H1 (cell line): ENCODE measurements around the gene ZRANB3. TPM values are rescaled to one million over a fixed set of nuclear protein-coding genes. Genes with fewer than 3 reads are reported as not detected.

Experiments
- CTCF ChIA-PET: fragments of 300-600 bp; sonication (Branson Sonifier 250); formaldehyde crosslinking; loops from one replicate; lab custom pipeline; 2021; ENCODE audit not compliant: partially characterized antibody; lab: Charles Lee
- POLR2A ChIA-PET: fragments of 300-600 bp; sonication (Branson Sonifier 250); formaldehyde crosslinking; loops from one replicate; lab custom pipeline; 2021; ENCODE audit warnings: inconsistent platforms; ENCODE audit not compliant: partially characterized antibody; lab: Charles Lee
- DNase-seq, 2 experiments: peaks; one replicate each; pipeline versions ENCODE4 v3.0.0 to v3.0.0-alpha.2; 2010 to 2022; ENCODE audit warnings: low spot score in 2 of 2, low read depth in 1 of 2, mixed read lengths in 1 of 2
- FAIRE-seq: peaks from 2 replicates; lab custom pipeline; 2011; peaks lifted over from hg19 to GRCh38; lab: Jason Lieb, UNC
- H2AFZ ChIP-seq: 2 replicates; pipeline ENCODE4 v1.8.1; 2012; ENCODE audit warnings: low read length, inconsistent platforms
- H2AK5ac ChIP-seq: 2 replicates; pipeline ENCODE4 v1.6.1; 2013; ENCODE audit warnings: low read depth, low read length
- H2BK120ac ChIP-seq: replicated peaks from 2 replicates; pipeline ENCODE3; 2013; ENCODE audit warnings: low read depth, low read length, inconsistent platforms
- H2BK12ac ChIP-seq: 2 replicates; pipeline ENCODE4 v1.6.1; 2013; ENCODE audit warnings: low read depth, low read length
- H2BK15ac ChIP-seq: 2 replicates; pipeline ENCODE4 v1.6.1; 2013; ENCODE audit warnings: low read length
- H2BK20ac ChIP-seq: 2 replicates; pipeline ENCODE4 v1.6.1; 2013; ENCODE audit warnings: low read length
- H2BK5ac ChIP-seq: 2 replicates; pipeline ENCODE4 v1.6.1; 2013; ENCODE audit warnings: low read depth, low read length
- H3K14ac ChIP-seq: 2 replicates; pipeline ENCODE4 v1.6.1; 2013; ENCODE audit warnings: inconsistent platforms; ENCODE audit not compliant: insufficient read length
- H3K18ac ChIP-seq: 2 replicates; pipeline ENCODE4 v1.6.1; 2013; ENCODE audit warnings: low read length; ENCODE audit errors: extremely low read depth
- H3K23ac ChIP-seq: 2 replicates; pipeline ENCODE4 v1.6.1; 2013; ENCODE audit warnings: inconsistent platforms; ENCODE audit not compliant: insufficient read length
- H3K23me2 ChIP-seq: 2 replicates; pipeline ENCODE4 v1.6.1; 2013; ENCODE audit warnings: low read depth, low read length
- H3K27ac ChIP-seq: 2 replicates; pipeline ENCODE4 v1.6.1; 2011; ENCODE audit warnings: low read depth, low read length, inconsistent platforms
- H3K27me3 ChIP-seq, 4 experiments: replicated peaks in 1 of 4; 1 replicate in 1 of 4; 2 replicates in 3 of 4; pipeline versions ENCODE4 v1.6.1 to v1.8.1; 2011 to 2013; ENCODE audit warnings: low read length in 3 of 4, mild to moderate bottlenecking in 3 of 4, inconsistent platforms in 2 of 4, mixed read lengths in 2 of 4, moderate library complexity in 1 of 4; ENCODE audit not compliant: control insufficient read depth in 3 of 4, insufficient read depth in 3 of 4; ENCODE audit errors: extremely low read depth in 1 of 4
- H3K36me3 ChIP-seq, 4 experiments: 2 replicates each; pipeline versions ENCODE4 v1.6.1 to v1.8.1; 2011 to 2013; ENCODE audit warnings: mild to moderate bottlenecking in 4 of 4, low read length in 3 of 4, moderate library complexity in 2 of 4, control low read depth in 1 of 4, inconsistent platforms in 1 of 4; ENCODE audit not compliant: insufficient read depth in 4 of 4, control insufficient read depth in 2 of 4
- H3K4ac ChIP-seq: replicated peaks from 2 replicates; pipeline ENCODE3; 2013; ENCODE audit warnings: low read length, low read depth, mixed read lengths, inconsistent platforms; ENCODE audit not compliant: insufficient read length
- H3K4me1 ChIP-seq, 4 experiments: replicated peaks in 1 of 4; 1 replicate in 1 of 4; 2 replicates in 3 of 4; pipeline versions ENCODE4 v1.6.1 to v1.8.1; 2011 to 2013; ENCODE audit warnings: low read length in 3 of 4, inconsistent platforms in 2 of 4, mixed read lengths in 1 of 4; ENCODE audit not compliant: insufficient read depth in 4 of 4, control insufficient read depth in 3 of 4
- H3K4me2 ChIP-seq, 2 experiments: 2 replicates each; pipeline versions ENCODE4 v1.6.1 to v1.8.1; 2011 to 2013; ENCODE audit warnings: low read depth in 2 of 2, low read length in 2 of 2, control low read depth in 1 of 2, inconsistent platforms in 1 of 2, mild to moderate bottlenecking in 1 of 2; ENCODE audit not compliant: insufficient read depth in 1 of 2
- H3K4me3 ChIP-seq, 4 experiments: fragments of 200-600, 300-600 bp in 1 of 4; sonication (generic), shearing (Covaris generic), sonication (Bioruptor Twin) in 1 of 4; 2 replicates each; pipeline versions ENCODE4 v1.5.1 to v1.8.1; 2011 to 2016; ENCODE audit warnings: low read length in 4 of 4, low read depth in 3 of 4, control low read depth in 2 of 4, inconsistent platforms in 2 of 4, mild to moderate bottlenecking in 2 of 4, mixed read lengths in 1 of 4, moderate library complexity in 1 of 4; ENCODE audit not compliant: insufficient read depth in 2 of 4; ENCODE audit errors: extremely low read depth in 1 of 4
- H3K56ac ChIP-seq: replicated peaks from 2 replicates; pipeline ENCODE3; 2013; ENCODE audit warnings: low read depth, mild to moderate bottlenecking, mixed read lengths, low read length, inconsistent platforms; ENCODE audit not compliant: insufficient read length
- H3K79me1 ChIP-seq: 2 replicates; pipeline ENCODE4 v1.6.1; 2013; ENCODE audit warnings: low read depth, low read length, control low read depth
- H3K79me2 ChIP-seq, 2 experiments: 2 replicates each; pipeline versions ENCODE4 v1.6.1 to v1.8.1; 2012 to 2013; ENCODE audit warnings: low read length in 2 of 2, mild to moderate bottlenecking in 2 of 2, inconsistent platforms in 1 of 2; ENCODE audit not compliant: insufficient read depth in 2 of 2, control insufficient read depth in 1 of 2
- H3K9ac ChIP-seq, 4 experiments: replicated peaks in 1 of 4; 1 replicate in 1 of 4; 2 replicates in 3 of 4; pipeline versions ENCODE4 v1.6.1 to v1.8.1; 2011 to 2013; ENCODE audit warnings: low read depth in 3 of 4, low read length in 3 of 4, control low read depth in 2 of 4, mild to moderate bottlenecking in 2 of 4, moderate library complexity in 2 of 4, inconsistent platforms in 1 of 4; ENCODE audit errors: extremely low read depth in 1 of 4
- H3K9me3 ChIP-seq, 2 experiments: 2 replicates each; pipeline versions ENCODE4 v1.6.1 to v1.8.1; 2012 to 2013; ENCODE audit warnings: mild to moderate bottlenecking in 2 of 2, moderate library complexity in 2 of 2, control low read depth in 1 of 2, inconsistent platforms in 1 of 2, low read depth in 1 of 2, low read length in 1 of 2, mixed read lengths in 1 of 2; ENCODE audit not compliant: insufficient read depth in 2 of 2
- H4K20me1 ChIP-seq, 2 experiments: replicated peaks in 1 of 2; 2 replicates each; pipeline versions ENCODE3 to v1.8.1; 2011 to 2013; ENCODE audit warnings: inconsistent platforms in 2 of 2, low read length in 2 of 2, mild to moderate bottlenecking in 1 of 2; ENCODE audit not compliant: insufficient read depth in 2 of 2, control insufficient read depth in 1 of 2
- H4K5ac ChIP-seq: 2 replicates; pipeline ENCODE4 v1.6.1; 2013; ENCODE audit warnings: low read length, low read depth, mixed read lengths, inconsistent platforms; ENCODE audit not compliant: insufficient read length
- H4K8ac ChIP-seq: 2 replicates; pipeline ENCODE4 v1.8.0; 2013; ENCODE audit warnings: mild to moderate bottlenecking, moderate library complexity, low read length, inconsistent platforms; ENCODE audit not compliant: insufficient read depth; ENCODE audit errors: extremely low read depth
- H4K91ac ChIP-seq: replicated peaks from 2 replicates; pipeline ENCODE3; 2013; ENCODE audit warnings: low read length, mixed read lengths, inconsistent platforms; ENCODE audit not compliant: insufficient read length
- ATF2 ChIP-seq: IDR thresholded peaks from 2 replicates; pipeline ENCODE4 v1.6.1; 2012; ENCODE audit warnings: low read length, inconsistent platforms
- CHD2 ChIP-seq: IDR thresholded peaks from 2 replicates; pipeline ENCODE4 v1.6.1; 2012; ENCODE audit warnings: low read length, improper control_type of control experiment
- JUND ChIP-seq: IDR thresholded peaks from 2 replicates; pipeline ENCODE4 v1.6.1; 2011; ENCODE audit warnings: mild to moderate bottlenecking, improper control_type of control experiment, low read length
- MAX ChIP-seq: IDR thresholded peaks from 2 replicates; pipeline ENCODE4 v1.6.1; 2012; ENCODE audit warnings: inconsistent platforms
- PHF8 ChIP-seq: fragments of 200-600 bp; sonication (generic); conservative IDR thresholded peaks from 2 replicates; pipeline ENCODE4 v1.7.1; 2012; ENCODE audit warnings: low read depth, mild to moderate bottlenecking, inconsistent platforms, low read length, moderate library complexity
- RNF2 ChIP-seq: fragments of 200-900, 300-1000 bp; sonication (generic); IDR thresholded peaks from 2 replicates; pipeline ENCODE4 v1.7.1; 2016; ENCODE audit warnings: borderline replicate concordance, low read depth, mild to moderate bottlenecking, antibody characterized with exemption, low read length; ENCODE audit not compliant: poor library complexity, severe bottlenecking; ENCODE audit errors: missing control alignments
- RXRA ChIP-seq: IDR thresholded peaks from 2 replicates; pipeline ENCODE4 v1.6.1; 2011; ENCODE audit warnings: low read depth, mild to moderate bottlenecking, low read length, moderate library complexity; ENCODE audit not compliant: insufficient read depth
- SIN3A ChIP-seq, 2 experiments: IDR thresholded peaks in 1 of 2; conservative IDR thresholded peaks in 1 of 2; 2 replicates each; pipeline ENCODE4 v1.6.1; 2011 to 2012; ENCODE audit warnings: low read length in 2 of 2, improper control_type of control experiment in 1 of 2, low read depth in 1 of 2, mild to moderate bottlenecking in 1 of 2
- SIRT6 ChIP-seq: IDR thresholded peaks from one replicate; pipeline ENCODE4 v1.7.1; 2012; ENCODE audit warnings: low read length, inconsistent platforms
- SRF ChIP-seq: IDR thresholded peaks from 2 replicates; pipeline ENCODE4 v1.6.1; 2011; ENCODE audit warnings: mild to moderate bottlenecking, low read depth, low read length, moderate library complexity
- YY1 ChIP-seq: IDR thresholded peaks from 2 replicates; pipeline ENCODE4 v1.6.1; 2011; ENCODE audit warnings: low read depth, mild to moderate bottlenecking, low read length
- ZNF274 ChIP-seq: IDR thresholded peaks from 2 replicates; pipeline ENCODE4 v1.7.0; 2012; ENCODE audit warnings: low read length, borderline replicate concordance; ENCODE audit errors: extremely low read depth
- WGBS, 2 experiments: shearing (Covaris generic) in 1 of 2; methylation state at CpG; one replicate each; pipeline versions ENCODE4 v1.1.6 to v1.1.7; 2013 to 2015; ENCODE audit warnings: low lambda C conversion rate in 2 of 2, mixed read lengths in 2 of 2, inconsistent platforms in 1 of 2, low coverage in 1 of 2, missing lambda C conversion rate in 1 of 2; ENCODE audit not compliant: insufficient replicate concordance in 2 of 2, insufficient coverage in 1 of 2, insufficient read length in 1 of 2; ENCODE audit errors: extremely low coverage in 1 of 2, missing lambda C conversion rate in 1 of 2; 5-methylcytosine and 5-hydroxymethylcytosine counted together
- polyA plus RNA-seq, 7 experiments: library from polyadenylated mRNA; depleted of rRNA in 3 of 7; stranded (reverse) in 5 of 7; unstranded in 2 of 7; fragments of >200 nt in 5 of 7; fragments of 200-250 nt in 2 of 7; gene quantifications; 1 replicate in 5 of 7; 2 replicates in 1 of 7; 4 replicates in 1 of 7; pipeline versions ENCODE4 v1.2.1 to v1.2.3, GENCODE V29; 2011 to 2013; ENCODE audit warnings: missing spikeins in 2 of 7, mixed read lengths in 2 of 7
- total RNA-seq: library from RNA; stranded (reverse); fragmentation: NEBNext Ultra II Directional; extraction: Animal tissue kit (Norgen Biotek cat#: 25700); gene quantifications from 2 replicates; pipeline ENCODE4 v1.2.1, GENCODE V29; 2021

ZRANB3 gene
- total and polyA plus RNA-seq, 2 of the 8 experiments (the other 6 are each of a cell fraction or from before 2014, with no cell fraction given), result 4.5 to 19.3 TPM

GRCh38 chr2:135163306-135163705, 367.7 kb downstream of the ZRANB3 start:
- H3K14ac ChIP-seq, result no peak overlapping the region
- no peak overlapping the region for H3K4ac ChIP-seq
- H3K4me1 ChIP-seq, result peaks cover 0 to 3% (median 0%) of the 10 kb centered on the region in 4 experiments; a peak in 2 of 7 replicates
- DNase-seq (no peak), FAIRE-seq (no peak)
- WGBS, 2 experiments, result 90% methylated on average over 2 of the region's 2 CpGs; no CpG with 5 or more reads in 1 of the 2 experiments
- H3K9me3 ChIP-seq, result no peaks in the 10 kb centered on the region
- H3K79me2 ChIP-seq, result no peaks in the 10 kb centered on the region
- no peak overlapping the region for H2BK15ac ChIP-seq
- H2BK5ac ChIP-seq, result no peak overlapping the region
- H2BK120ac ChIP-seq, result no peak overlapping the region
- no peak overlapping the region for H3K9ac ChIP-seq
- peaks cover 0 to 47% (median 11%) of the 10 kb centered on the region in 4 experiments; a peak in 6 of 8 replicates for H3K36me3 ChIP-seq
- no peak overlapping the region for H2AFZ ChIP-seq
- H4K5ac ChIP-seq, result no peak overlapping the region
- ChIA-PET CTCF (interaction anchor here (0.7 kb wide), 1 partner anchor 511 kb away, joined by 3 read pairs; no protein-coding TSS in a partner anchor), POLR2A (no interaction called here)
- H4K91ac ChIP-seq, result no peak overlapping the region
- no peak overlapping the region for H4K8ac ChIP-seq
- no peaks in the 10 kb centered on the region for H4K20me1 ChIP-seq
- no peak overlapping the region for H3K4me3 ChIP-seq
- no peak overlapping the region for H3K4me2 ChIP-seq
- H3K56ac ChIP-seq, result no peak overlapping the region
- H3K27ac ChIP-seq, result no peak overlapping the region
- H2BK12ac ChIP-seq, result no peak overlapping the region
- H2AK5ac ChIP-seq, result no peak overlapping the region
- no peak overlapping the region for H2BK20ac ChIP-seq
- H3K23me2 ChIP-seq, result no peaks in the 10 kb centered on the region
- no peak overlapping the region for H3K23ac ChIP-seq
- H3K18ac ChIP-seq, result no peak overlapping the region
- no peaks in the 10 kb centered on the region for H3K79me1 ChIP-seq
- peaks cover 0 to 1% (median 0%) of the 10 kb centered on the region in 4 experiments; a peak in 1 of 7 replicates for H3K27me3 ChIP-seq
- TF ChIP-seq RXRA (no peak), CHD2 (no peak), RNF2 (no peak), PHF8 (no peak), SRF (no peak), ATF2 (no peak), SIRT6 (no peak), YY1 (no peak), JUND (no peak), ZNF274 (no peak), SIN3A (conservative IDR thresholded peaks at IDR 0.05 in 1 of 2, IDR thresholded peaks at IDR 0.05 in 1 of 2; ENCODE audit: low read depth in 1 of 2, low read length in 2 of 2) (no peak), MAX (no peak)
